Keratinocyte (primary cell): ENCODE results near the gene SORBS1. TPM values are rescaled to one million over a fixed set of nuclear protein-coding genes. Genes with fewer than 3 reads are reported as not detected.

Experiments
- DNase-seq: peaks from one replicate; pipeline ENCODE4 v3.0.0-alpha.2; 2011; ENCODE audit warnings: low read depth, missing footprints, low spot score
- FAIRE-seq: peaks from 2 replicates; lab custom pipeline; 2011; peaks lifted over from hg19 to GRCh38; lab: Jason Lieb, UNC
- H2AFZ ChIP-seq: 2 replicates; pipeline ENCODE4 v1.6.0; 2012; ENCODE audit warnings: low read length, control low read depth, inconsistent platforms; ENCODE audit not compliant: control insufficient read depth
- H3K27ac ChIP-seq: 2 replicates; pipeline ENCODE4 v1.5.1; 2011; ENCODE audit warnings: low read length; ENCODE audit not compliant: control insufficient read depth, insufficient read depth
- H3K27me3 ChIP-seq: 3 replicates; pipeline ENCODE4 v1.6.0; 2011; ENCODE audit warnings: low read length; ENCODE audit not compliant: control insufficient read depth, insufficient read depth; ENCODE audit errors: extremely low read depth
- H3K36me3 ChIP-seq, 2 experiments: 2 replicates in 1 of 2; 3 replicates in 1 of 2; pipeline ENCODE4 v1.5.1; 2011; ENCODE audit warnings: low read length in 2 of 2, mild to moderate bottlenecking in 1 of 2; ENCODE audit not compliant: control insufficient read depth in 2 of 2, insufficient read depth in 2 of 2; ENCODE audit errors: extremely low read depth in 1 of 2
- H3K4me1 ChIP-seq: 3 replicates; pipeline ENCODE4 v1.5.1; 2011; ENCODE audit warnings: low read length; ENCODE audit not compliant: control insufficient read depth, insufficient read depth; ENCODE audit errors: extremely low read depth
- H3K4me2 ChIP-seq: 3 replicates; pipeline ENCODE4 v1.6.0; 2011; ENCODE audit warnings: low read depth, low read length; ENCODE audit not compliant: control insufficient read depth, insufficient read depth; ENCODE audit errors: extremely low read depth
- H3K4me3 ChIP-seq, 3 experiments: fragments of 200-600 bp in 1 of 3; sonication (generic) in 1 of 3; 2 replicates in 2 of 3; 3 replicates in 1 of 3; pipeline ENCODE4 v1.5.1; 2011 to 2016; ENCODE audit warnings: low read length in 3 of 3, mild to moderate bottlenecking in 3 of 3, control low read depth in 2 of 3, inconsistent platforms in 1 of 3, low read depth in 1 of 3, mixed read lengths in 1 of 3, mixed run types in 1 of 3, moderate library complexity in 1 of 3; ENCODE audit not compliant: control insufficient read depth in 2 of 3, insufficient read depth in 2 of 3; ENCODE audit errors: extremely low read depth in 1 of 3
- H3K79me2 ChIP-seq: 2 replicates; pipeline ENCODE4 v1.6.0; 2012; ENCODE audit warnings: low read length; ENCODE audit not compliant: control insufficient read depth, insufficient read depth
- H3K9ac ChIP-seq: 3 replicates; pipeline ENCODE4 v1.6.0; 2011; ENCODE audit warnings: low read length; ENCODE audit not compliant: control insufficient read depth, insufficient read depth; ENCODE audit errors: extremely low read depth
- H3K9me1 ChIP-seq: 3 replicates; pipeline ENCODE4 v1.6.0; 2011; ENCODE audit warnings: low read length; ENCODE audit not compliant: control insufficient read depth, insufficient read depth; ENCODE audit errors: extremely low read depth
- H3K9me3 ChIP-seq: 2 replicates; pipeline ENCODE4 v1.5.1; 2012; ENCODE audit warnings: low read depth, low read length; ENCODE audit not compliant: control insufficient read depth
- H4K20me1 ChIP-seq: 3 replicates; pipeline ENCODE4 v1.6.0; 2011; ENCODE audit warnings: low read length; ENCODE audit not compliant: control insufficient read depth, insufficient read depth; ENCODE audit errors: extremely low read depth
- EZH2 ChIP-seq: IDR thresholded peaks from one replicate; pipeline ENCODE4 v1.6.1; 2012; ENCODE audit warnings: inconsistent platforms, mild to moderate bottlenecking, low read length, moderate library complexity
- dilution Hi-C: fragments of 300-500 bp; cut with MboI; formaldehyde crosslinking; loops from one replicate; pipeline ENCODE4 v1.7.0; 2020; ENCODE audit warnings: low sequenced_read_pairs; ENCODE audit not compliant: extremely low pct_ligation_motif_present
- polyA plus RNA-seq, 5 experiments: library from polyadenylated mRNA; depleted of rRNA in 3 of 5; stranded (reverse) in 3 of 5; stranded (forward) in 1 of 5; unstranded in 1 of 5; fragments of >200 nt; gene quantifications; 1 replicate in 1 of 5; 2 replicates in 3 of 5; 3 replicates in 1 of 5; pipeline versions ENCODE4 v1.2.1 to v1.2.3, GENCODE V29; 2011 to 2012; ENCODE audit warnings: missing spikeins in 2 of 5, low read depth in 1 of 5, low replicate concordance in 1 of 5
- TF ChIP-seq, protein P1 (sequence below), 3 experiments: IDR thresholded peaks in 1 of 3; conservative IDR thresholded peaks in 1 of 3; optimal IDR thresholded peaks in 1 of 3; 2 replicates in 2 of 3; 3 replicates in 1 of 3; pipeline versions ENCODE3 to v1.5.1; 2011; ENCODE audit warnings: low read length in 3 of 3, mild to moderate bottlenecking in 3 of 3, moderate library complexity in 2 of 3, control low read depth in 1 of 3, inconsistent platforms in 1 of 3; ENCODE audit not compliant: insufficient read depth in 2 of 3; ENCODE audit errors: extremely low read depth in 1 of 3

SORBS1 gene
- polyA plus RNA-seq, 1 donor (not counting 4 experiments of a cell fraction or from before 2014, with no cell fraction given): 0.42 TPM

- TF ChIP-seq EZH2: no peak
- TF ChIP-seq, protein P1, sequence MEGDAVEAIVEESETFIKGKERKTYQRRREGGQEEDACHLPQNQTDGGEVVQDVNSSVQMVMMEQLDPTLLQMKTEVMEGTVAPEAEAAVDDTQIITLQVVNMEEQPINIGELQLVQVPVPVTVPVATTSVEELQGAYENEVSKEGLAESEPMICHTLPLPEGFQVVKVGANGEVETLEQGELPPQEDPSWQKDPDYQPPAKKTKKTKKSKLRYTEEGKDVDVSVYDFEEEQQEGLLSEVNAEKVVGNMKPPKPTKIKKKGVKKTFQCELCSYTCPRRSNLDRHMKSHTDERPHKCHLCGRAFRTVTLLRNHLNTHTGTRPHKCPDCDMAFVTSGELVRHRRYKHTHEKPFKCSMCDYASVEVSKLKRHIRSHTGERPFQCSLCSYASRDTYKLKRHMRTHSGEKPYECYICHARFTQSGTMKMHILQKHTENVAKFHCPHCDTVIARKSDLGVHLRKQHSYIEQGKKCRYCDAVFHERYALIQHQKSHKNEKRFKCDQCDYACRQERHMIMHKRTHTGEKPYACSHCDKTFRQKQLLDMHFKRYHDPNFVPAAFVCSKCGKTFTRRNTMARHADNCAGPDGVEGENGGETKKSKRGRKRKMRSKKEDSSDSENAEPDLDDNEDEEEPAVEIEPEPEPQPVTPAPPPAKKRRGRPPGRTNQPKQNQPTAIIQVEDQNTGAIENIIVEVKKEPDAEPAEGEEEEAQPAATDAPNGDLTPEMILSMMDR (optimal IDR thresholded peaks at IDR 0.05 in 1 of 3, IDR thresholded peaks at IDR 0.05 in 1 of 3, conservative IDR thresholded peaks at IDR 0.05 in 1 of 3; ENCODE audit: extremely low read depth in 1 of 3, insufficient read depth in 2 of 3, low read length in 3 of 3): no peak
- dilution Hi-C loops: no loop called here
- Histone ChIP-seq H3K79me2 (no peaks in the 10 kb centered on the region), H3K4me2 (no peak overlapping the region), H3K36me3 (no peaks in the 10 kb centered on the region), H2AFZ (no peak overlapping the region), H3K27me3 (peaks cover 5% of the 10 kb centered on the region), H3K4me3 (no peak overlapping the region), H3K4me1 (no peaks in the 10 kb centered on the region), H3K9ac (no peak overlapping the region), H3K9me3 (no peaks in the 10 kb centered on the region), H3K9me1 (no peaks in the 10 kb centered on the region), H4K20me1 (no peaks in the 10 kb centered on the region), H3K27ac (no peak overlapping the region)
- DNase-seq: no peak
- no peak for FAIRE-seq
Observed at GRCh38 chr10:95421782-95422181, 139.4 kb downstream of the SORBS1 start.

- H3K36me3 ChIP-seq: no peaks in the 10 kb centered on the region
- no peak overlapping the region for H2AFZ ChIP-seq
- DNase-seq (no peak), FAIRE-seq (no peak)
- H4K20me1 ChIP-seq: no peaks in the 10 kb centered on the region
- TF ChIP-seq, protein P1 (optimal IDR thresholded peaks at IDR 0.05 in 1 of 3, IDR thresholded peaks at IDR 0.05 in 1 of 3, conservative IDR thresholded peaks at IDR 0.05 in 1 of 3; ENCODE audit: extremely low read depth in 1 of 3, insufficient read depth in 2 of 3, low read length in 3 of 3): no peak
- TF ChIP-seq EZH2: no peak
- dilution Hi-C loops: no loop called here
- no peaks in the 10 kb centered on the region for H3K9me3 ChIP-seq
- H3K9ac ChIP-seq: no peak overlapping the region
- H3K4me2 ChIP-seq: no peak overlapping the region
- H3K4me3 ChIP-seq: no peak overlapping the region
- no peaks in the 10 kb centered on the region for H3K4me1 ChIP-seq
- H3K9me1 ChIP-seq: no peaks in the 10 kb centered on the region
- peaks cover 5% of the 10 kb centered on the region for H3K27me3 ChIP-seq
- no peaks in the 10 kb centered on the region for H3K79me2 ChIP-seq
- H3K27ac ChIP-seq: no peak overlapping the region
Observed at GRCh38 chr10:95419399-95419798, 141.8 kb downstream of the SORBS1 start.
